ENCODE results near the gene TTLL3. TPM values are rescaled to one million over a fixed set of nuclear protein-coding genes. Genes with fewer than 3 reads are reported as not detected.

TTLL3 gene
- polyA plus RNA-seq, 3 donors = 1.1 to 196 (median 1.8) TPM

DNA sequence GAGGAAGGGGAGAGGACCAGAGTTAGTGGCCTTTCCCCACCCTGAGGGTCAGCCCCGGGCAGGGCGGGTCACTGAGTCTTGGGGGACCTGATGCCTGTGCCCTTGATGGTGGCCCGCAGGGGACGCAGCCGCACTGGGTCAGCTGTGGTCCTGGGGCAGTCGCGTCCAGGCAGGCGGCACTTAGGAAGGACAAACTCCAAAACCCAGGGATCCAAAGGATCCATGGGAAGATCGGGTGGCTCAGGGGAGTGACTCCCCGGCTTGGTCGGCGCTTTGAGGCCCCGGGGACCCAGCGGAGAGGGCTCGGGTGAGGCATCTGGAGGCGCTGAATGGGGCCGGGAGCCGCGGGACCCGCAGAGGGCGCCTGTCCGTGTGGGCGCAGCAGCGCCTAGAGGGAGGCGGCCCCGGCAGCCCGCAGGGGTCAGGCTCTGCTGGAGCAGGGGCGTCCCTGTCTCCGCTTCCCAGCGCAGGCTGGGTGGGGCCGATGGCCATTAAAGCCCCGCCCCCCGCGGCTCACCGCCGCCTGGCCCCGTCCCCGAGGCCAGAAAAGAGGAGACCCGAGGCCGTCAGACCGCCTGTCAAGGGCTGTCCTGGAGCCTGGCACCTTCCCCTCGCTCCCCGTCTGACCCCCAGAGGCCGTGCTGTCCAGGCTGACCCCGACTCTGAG is 52.5 kb downstream of the TTLL3 start:
- no peaks in the 10 kb centered on the region for H3K36me3 ChIP-seq (replicated peaks in 1 of 2; ENCODE audit: control insufficient read depth in 1 of 2, insufficient read depth in 2 of 2, low read length in 2 of 2)
- H3K4me3 Mint-ChIP-seq = peak overlapping the region; percentile 59 to 81
- 15% methylated on average over 45 of the region's 45 CpGs for WGBS (ENCODE audit: insufficient coverage)
- no peaks in the 10 kb centered on the region for H3K27me3 ChIP-seq (ENCODE audit: control insufficient read depth in 2 of 2, insufficient read depth in 2 of 2, low read length in 2 of 2)
- peak overlapping the region in 1 of 7 donors; percentile 13 for H3K27ac Mint-ChIP-seq
- H2AFZ ChIP-seq (ENCODE audit: insufficient read depth, low read depth, low read length, poor library complexity, severe bottlenecking) = peak overlapping the region; percentile 91
- peaks cover 2 to 6% (median 6%) of the 10 kb centered on the region in 3 donors for H3K27me3 Mint-ChIP-seq (ENCODE audit: low read depth in 3 of 3)
- H3K27ac ChIP-seq (ENCODE audit: low read depth in 1 of 2, low read length in 2 of 2) = no peak overlapping the region
- peak overlapping the region; percentile 32 to 73 (median 42) for H3K4me3 ChIP-seq (replicated peaks in 1 of 3; ENCODE audit: low read depth in 2 of 3, low read length in 3 of 3)
- no peaks in the 10 kb centered on the region for H3K36me3 Mint-ChIP-seq
- no peaks in the 10 kb centered on the region for H4K20me1 ChIP-seq (ENCODE audit: insufficient read depth, low read length)
- no peaks in the 10 kb centered on the region for H3K9me3 ChIP-seq (replicated peaks in 1 of 2; ENCODE audit: control insufficient read depth in 1 of 2, insufficient read depth in 1 of 2, low read length in 2 of 2)
- peaks cover 30 to 33% of the 10 kb centered on the region in 2 donors for H3K4me1 ChIP-seq (ENCODE audit: control insufficient read depth in 1 of 2, insufficient read depth in 2 of 2, low read length in 2 of 2)
- DNase-seq = peak; percentile 32 to 38 (median 32)
- TF ChIP-seq, protein P1, sequence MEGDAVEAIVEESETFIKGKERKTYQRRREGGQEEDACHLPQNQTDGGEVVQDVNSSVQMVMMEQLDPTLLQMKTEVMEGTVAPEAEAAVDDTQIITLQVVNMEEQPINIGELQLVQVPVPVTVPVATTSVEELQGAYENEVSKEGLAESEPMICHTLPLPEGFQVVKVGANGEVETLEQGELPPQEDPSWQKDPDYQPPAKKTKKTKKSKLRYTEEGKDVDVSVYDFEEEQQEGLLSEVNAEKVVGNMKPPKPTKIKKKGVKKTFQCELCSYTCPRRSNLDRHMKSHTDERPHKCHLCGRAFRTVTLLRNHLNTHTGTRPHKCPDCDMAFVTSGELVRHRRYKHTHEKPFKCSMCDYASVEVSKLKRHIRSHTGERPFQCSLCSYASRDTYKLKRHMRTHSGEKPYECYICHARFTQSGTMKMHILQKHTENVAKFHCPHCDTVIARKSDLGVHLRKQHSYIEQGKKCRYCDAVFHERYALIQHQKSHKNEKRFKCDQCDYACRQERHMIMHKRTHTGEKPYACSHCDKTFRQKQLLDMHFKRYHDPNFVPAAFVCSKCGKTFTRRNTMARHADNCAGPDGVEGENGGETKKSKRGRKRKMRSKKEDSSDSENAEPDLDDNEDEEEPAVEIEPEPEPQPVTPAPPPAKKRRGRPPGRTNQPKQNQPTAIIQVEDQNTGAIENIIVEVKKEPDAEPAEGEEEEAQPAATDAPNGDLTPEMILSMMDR (IDR thresholded peaks at IDR 0.05) = peak; percentile 38
- H3K9me3 Mint-ChIP-seq = peaks cover 0 to 2% (median 0%) of the 10 kb centered on the region in 7 donors
- H3K79me2 ChIP-seq (ENCODE audit: insufficient read depth, low read length) = no peaks in the 10 kb centered on the region
- peaks cover 25% of the 10 kb centered on the region for H3K4me1 Mint-ChIP-seq
- intact Hi-C loops (cut with micrococcal nuclease) = no loop called here
- peak overlapping the region; percentile 83 for H3K4me2 ChIP-seq (replicated peaks; ENCODE audit: extremely low read depth, low read length, poor library complexity, severe bottlenecking)
- peak overlapping the region; percentile 71 for H3K9ac ChIP-seq (ENCODE audit: insufficient read depth, low read length, poor library complexity, severe bottlenecking)

GRCh38 chr3:9863058-9863772 is 53.2 kb downstream of the TTLL3 start:
- no peak overlapping the region for H3K27ac Mint-ChIP-seq
- no peak overlapping the region for H3K27ac ChIP-seq (ENCODE audit: low read depth in 1 of 2, low read length in 2 of 2)
- H2AFZ ChIP-seq (ENCODE audit: insufficient read depth, low read depth, low read length, poor library complexity, severe bottlenecking) = peak overlapping the region; percentile 91

More at GRCh38 chr3:9863058-9863772, 53.2 kb downstream of the TTLL3 start:
- WGBS (ENCODE audit: insufficient coverage) = 72% methylated on average over 16 of the region's 22 CpGs
- no peaks in the 10 kb centered on the region for H3K36me3 Mint-ChIP-seq
- H3K79me2 ChIP-seq (ENCODE audit: insufficient read depth, low read length) = no peaks in the 10 kb centered on the region
- no peaks in the 10 kb centered on the region for H4K20me1 ChIP-seq (ENCODE audit: insufficient read depth, low read length)
- no peaks in the 10 kb centered on the region for H3K36me3 ChIP-seq (replicated peaks in 1 of 2; ENCODE audit: control insufficient read depth in 1 of 2, insufficient read depth in 2 of 2, low read length in 2 of 2)
- no peaks in the 10 kb centered on the region for H3K27me3 ChIP-seq (ENCODE audit: control insufficient read depth in 2 of 2, insufficient read depth in 2 of 2, low read length in 2 of 2)
- TF ChIP-seq, protein P1 (IDR thresholded peaks at IDR 0.05) = no peak
- peaks cover 2 to 6% (median 6%) of the 10 kb centered on the region in 3 donors for H3K27me3 Mint-ChIP-seq (ENCODE audit: low read depth in 3 of 3)
- H3K9ac ChIP-seq (ENCODE audit: insufficient read depth, low read length, poor library complexity, severe bottlenecking) = peak overlapping the region; percentile 71
- H3K4me3 ChIP-seq (replicated peaks in 1 of 3; ENCODE audit: low read depth in 2 of 3, low read length in 3 of 3) = peak overlapping the region; percentile 32 to 73 (median 42)
- H3K4me1 ChIP-seq (ENCODE audit: control insufficient read depth in 1 of 2, insufficient read depth in 2 of 2, low read length in 2 of 2) = peaks cover 30 to 33% of the 10 kb centered on the region in 2 donors
- no peak for DNase-seq
- no peaks in the 10 kb centered on the region for H3K9me3 ChIP-seq (replicated peaks in 1 of 2; ENCODE audit: control insufficient read depth in 1 of 2, insufficient read depth in 1 of 2, low read length in 2 of 2)
- intact Hi-C loops (cut with micrococcal nuclease) = no loop called here
- H3K4me2 ChIP-seq (replicated peaks; ENCODE audit: extremely low read depth, low read length, poor library complexity, severe bottlenecking) = peak overlapping the region; percentile 83
- peaks cover 25% of the 10 kb centered on the region for H3K4me1 Mint-ChIP-seq
- H3K4me3 Mint-ChIP-seq = peak overlapping the region; percentile 52 to 81
- H3K9me3 Mint-ChIP-seq = peaks cover 0 to 2% (median 0%) of the 10 kb centered on the region in 7 donors

Data from CD14-positive monocyte (primary cell).